CD14-positive monocyte (primary cell): ENCODE measurements around the gene RINL. TPM values are rescaled to one million over a fixed set of nuclear protein-coding genes. Genes with fewer than 3 reads are reported as not detected.
A peak's percentile ranks its signal among the peaks of the same experiment; 100 is the strongest.

ENCODE experiments used
- DNase-seq, 3 donors: peaks; one replicate each; pipeline ENCODE4 v3.0.0-alpha.2; 2011 to 2022
- H2AFZ ChIP-seq: 2 replicates; pipeline ENCODE4 v1.6.0; 2012; ENCODE audit warnings: mild to moderate bottlenecking, low read depth, low read length, inconsistent platforms; ENCODE audit not compliant: insufficient read depth, poor library complexity, severe bottlenecking
- H3K27ac ChIP-seq, 2 donors: 1 replicate in 1 of 2; 2 replicates in 1 of 2; pipeline ENCODE4 v1.5.1; 2012 to 2013; ENCODE audit warnings: low read length in 2 of 2, control low read depth in 1 of 2, inconsistent platforms in 1 of 2, low read depth in 1 of 2, mild to moderate bottlenecking in 1 of 2
- H3K27me3 ChIP-seq, 2 donors: one replicate each; pipeline versions ENCODE4 v1.6.0 to v1.6.1; 2011 to 2013; ENCODE audit warnings: low read length in 2 of 2; ENCODE audit not compliant: control insufficient read depth in 2 of 2, insufficient read depth in 2 of 2
- H3K36me3 ChIP-seq, 2 donors: replicated peaks in 1 of 2; 1 replicate in 1 of 2; 2 replicates in 1 of 2; pipeline versions ENCODE4 v1.5.1 to v1.6.1; 2012 to 2013; ENCODE audit warnings: low read length in 2 of 2, control low read depth in 1 of 2, inconsistent platforms in 1 of 2, mild to moderate bottlenecking in 1 of 2; ENCODE audit not compliant: insufficient read depth in 2 of 2, control insufficient read depth in 1 of 2
- H3K4me1 ChIP-seq, 2 donors: 1 replicate in 1 of 2; 2 replicates in 1 of 2; pipeline versions ENCODE4 v1.5.1 to v1.6.1; 2012 to 2013; ENCODE audit warnings: low read length in 2 of 2, control low read depth in 1 of 2, inconsistent platforms in 1 of 2, mild to moderate bottlenecking in 1 of 2, moderate library complexity in 1 of 2; ENCODE audit not compliant: insufficient read depth in 2 of 2, control insufficient read depth in 1 of 2
- H3K4me2 ChIP-seq: replicated peaks from 2 replicates; pipeline ENCODE3; 2012; ENCODE audit warnings: low read length, moderate library complexity, mild to moderate bottlenecking; ENCODE audit not compliant: poor library complexity, severe bottlenecking; ENCODE audit errors: extremely low read depth
- H3K4me3 ChIP-seq, 3 experiments: fragments of 200-600 bp in 1 of 3; sonication (generic) in 1 of 3; replicated peaks in 1 of 3; 1 replicate in 2 of 3; 2 replicates in 1 of 3; pipeline ENCODE4 v1.5.1; 2011 to 2013; ENCODE audit warnings: low read length in 3 of 3, mild to moderate bottlenecking in 3 of 3, control low read depth in 2 of 3, low read depth in 2 of 3, inconsistent platforms in 1 of 3, moderate library complexity in 1 of 3
- H3K79me2 ChIP-seq: 2 replicates; pipeline ENCODE4 v1.6.0; 2012; ENCODE audit warnings: mild to moderate bottlenecking, control low read depth, inconsistent platforms, low read length, moderate library complexity; ENCODE audit not compliant: insufficient read depth
- H3K9ac ChIP-seq: 2 replicates; pipeline ENCODE4 v1.6.0; 2017; ENCODE audit warnings: low read length, mild to moderate bottlenecking; ENCODE audit not compliant: insufficient read depth, poor library complexity, severe bottlenecking
- H3K9me3 ChIP-seq, 2 donors: replicated peaks in 1 of 2; 1 replicate in 1 of 2; 2 replicates in 1 of 2; pipeline versions ENCODE4 v1.5.1 to v1.6.1; 2012 to 2013; ENCODE audit warnings: low read length in 2 of 2, control low read depth in 1 of 2; ENCODE audit not compliant: control insufficient read depth in 1 of 2, insufficient read depth in 1 of 2
- H4K20me1 ChIP-seq: 2 replicates; pipeline ENCODE4 v1.6.0; 2012; ENCODE audit warnings: mild to moderate bottlenecking, low read length, control low read depth, moderate library complexity; ENCODE audit not compliant: insufficient read depth
- H3K27ac Mint-ChIP-seq, 7 donors: one replicate each; pipeline ENCODE4 v1.8.0; 2020; ENCODE audit warnings: mild to moderate bottlenecking in 7 of 7, mixed read lengths in 7 of 7, moderate library complexity in 6 of 7, inconsistent platforms in 2 of 7
- H3K27me3 Mint-ChIP-seq, 3 donors: one replicate each; pipeline ENCODE4 v1.8.0; 2021 to 2022; ENCODE audit warnings: low read depth in 3 of 3, mild to moderate bottlenecking in 3 of 3, mixed read lengths in 3 of 3, moderate library complexity in 3 of 3, inconsistent platforms in 1 of 3
- H3K36me3 Mint-ChIP-seq, 2 donors: one replicate each; pipeline ENCODE4 v1.8.0; 2020; ENCODE audit warnings: mixed read lengths in 2 of 2, inconsistent platforms in 1 of 2, mild to moderate bottlenecking in 1 of 2
- H3K4me1 Mint-ChIP-seq: one replicate; pipeline ENCODE4 v1.8.0; 2020; ENCODE audit warnings: mild to moderate bottlenecking, mixed read lengths
- H3K4me3 Mint-ChIP-seq, 2 donors: one replicate each; pipeline ENCODE4 v1.8.0; 2020; ENCODE audit warnings: mild to moderate bottlenecking in 2 of 2, mixed read lengths in 2 of 2, moderate library complexity in 1 of 2
- H3K9me3 Mint-ChIP-seq, 7 donors: one replicate each; pipeline ENCODE4 v1.8.0; 2020 to 2022; ENCODE audit warnings: mixed read lengths in 7 of 7, mild to moderate bottlenecking in 6 of 7, moderate library complexity in 6 of 7, inconsistent platforms in 2 of 7
- CTCF ChIP-seq: fragments of 200-600 bp; IDR thresholded peaks from one replicate; pipeline ENCODE4 v1.8.0; 2022; ENCODE audit warnings: antibody characterized with exemption, mild to moderate bottlenecking
- WGBS: methylation state at CpG from one replicate; pipeline ENCODE4 v1.1.5; 2013; ENCODE audit warnings: missing lambda C conversion rate; ENCODE audit not compliant: insufficient coverage; 5-methylcytosine and 5-hydroxymethylcytosine counted together
- intact Hi-C, 2 donors: fragments of 100-400 bp; cut with micrococcal nuclease; formaldehyde crosslinking; loops; one replicate each; pipeline versions ENCODE4 v1.15.0 to v1.15.1; 2023
- polyA plus RNA-seq, 3 donors: library from polyadenylated mRNA; depleted of rRNA in 1 of 3; unstranded in 2 of 3; stranded (reverse) in 1 of 3; fragments of 300-500 nt in 2 of 3; fragments of >200 nt in 1 of 3; fragmentation: Illumina TruSeq in 2 of 3; gene quantifications; 1 replicate in 2 of 3; 2 replicates in 1 of 3; pipeline ENCODE4 v1.2.3, GENCODE V29; 2012 to 2021

RINL gene
- polyA plus RNA-seq, 3 donors, result 4.1 to 13.5 (median 7.2) TPM

DNA sequence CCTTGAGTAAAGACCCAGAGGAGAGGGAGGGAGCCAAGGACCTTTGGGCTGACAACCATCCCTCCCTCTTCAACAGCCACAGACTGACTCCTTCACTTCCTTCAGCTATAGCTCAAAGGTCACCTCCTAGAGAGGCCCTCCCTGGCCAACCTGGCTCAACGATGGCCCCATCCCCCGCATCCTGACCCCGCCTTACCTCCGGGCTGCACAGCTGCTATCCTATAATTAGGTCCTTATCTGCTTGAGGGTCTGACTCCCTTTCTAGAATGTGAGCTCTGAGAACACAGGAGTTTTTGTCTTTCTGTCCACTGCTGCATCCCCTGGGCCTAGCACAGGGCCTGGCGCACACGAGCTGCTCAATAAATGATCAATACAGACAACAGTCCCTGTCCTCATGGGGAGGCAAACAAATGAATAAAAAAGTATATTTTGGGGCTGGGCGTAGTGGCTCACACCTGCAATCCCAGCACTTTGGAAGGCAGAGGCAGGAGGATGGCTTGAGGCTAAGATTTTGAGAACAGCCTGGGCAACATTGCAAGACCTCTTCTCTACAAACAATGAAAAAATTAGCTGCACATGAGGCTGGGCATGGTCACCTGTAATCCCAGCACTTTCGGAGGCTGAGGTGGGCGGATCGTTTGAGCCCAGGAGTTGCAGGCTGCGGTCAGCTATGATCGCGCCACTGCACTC, 58.7 kb downstream of the RINL start:
- Histone ChIP-seq H3K27me3 (no peaks in the 10 kb centered on the region), H3K4me3 (no peak overlapping the region), H3K27ac (no peak overlapping the region), H3K79me2 (peaks cover 12% of the 10 kb centered on the region), H3K9me3 (peaks cover 0 to 5% of the 10 kb centered on the region in 2 donors), H3K9ac (no peak overlapping the region), H3K4me1 (no peaks in the 10 kb centered on the region), H4K20me1 (peaks cover 12% of the 10 kb centered on the region), H3K4me2 (no peak overlapping the region), H2AFZ (no peak overlapping the region), H3K36me3 (peaks cover 62 to 82% of the 10 kb centered on the region in 2 donors)
- 97% methylated on average over 6 of the region's 13 CpGs for WGBS
- H3K27me3 Mint-ChIP-seq, result peaks cover 0 to 1% (median 0%) of the 10 kb centered on the region in 3 donors
- peaks cover 0 to 10% (median 0%) of the 10 kb centered on the region in 7 donors for H3K9me3 Mint-ChIP-seq
- intact Hi-C loops, result no loop called here
- peaks cover 71 to 93% of the 10 kb centered on the region in 2 donors for H3K36me3 Mint-ChIP-seq
- no peak for DNase-seq
- H3K4me3 Mint-ChIP-seq, result peak overlapping the region in 1 of 2 donors; percentile 31
- TF ChIP-seq CTCF, result no peak
- no peaks in the 10 kb centered on the region for H3K4me1 Mint-ChIP-seq
- H3K27ac Mint-ChIP-seq, result peak overlapping the region in 1 of 7 donors; percentile 74

Other genes starting within 250 kb of the RINL start
- gene ACTN4, start 230.6 kb downstream of the RINL start, polyA plus RNA-seq, result 100 to 1,000 TPM in 1 of 3 donors, 10 to 100 TPM in 1, 1 to 10 TPM in 1; 8.4 to 177 (median 16.0) TPM
- gene CAPN12, start 133.8 kb downstream of the RINL start, polyA plus RNA-seq, result 1 to 10 TPM in 1 of 3 donors, not detected in 2; 1.8 TPM
- not detected for gene LGALS7, start 104.8 kb downstream of the RINL start, polyA plus RNA-seq
- not detected for gene LGALS7B, start 89.1 kb downstream of the RINL start, polyA plus RNA-seq
- gene LGALS4, start 65.3 kb downstream of the RINL start, polyA plus RNA-seq, result 1 to 10 TPM in 1 of 3 donors, not detected in 2; 1.7 TPM
- gene ECH1, start 46.5 kb downstream of the RINL start, polyA plus RNA-seq, result 100 to 1,000 TPM; 149 to 187 (median 173) TPM
- 100 to 1,000 TPM in 1 of 3 donors, 10 to 100 TPM in 2; 51.9 to 234 (median 58.7) TPM for gene HNRNPL, start 28.3 kb downstream of the RINL start, polyA plus RNA-seq
- 10 to 100 TPM; 57.5 to 65.9 (median 64.3) TPM for gene SIRT2, start 21.3 kb upstream of the RINL start, polyA plus RNA-seq
- gene NFKBIB, start 21.7 kb upstream of the RINL start, polyA plus RNA-seq, result 10 to 100 TPM in 1 of 3 donors, 1 to 10 TPM in 2; 6.7 to 29.4 (median 9.0) TPM
- under 1 TPM in 1 of 3 donors, not detected in 2; 0.89 TPM for gene CCER2, start 33.9 kb upstream of the RINL start, polyA plus RNA-seq
- gene SARS2, start 52.5 kb upstream of the RINL start, polyA plus RNA-seq, result 10 to 100 TPM in 1 of 3 donors, 1 to 10 TPM in 2; 8.1 to 21.9 (median 8.3) TPM
- gene MRPS12, start 52.7 kb upstream of the RINL start, polyA plus RNA-seq, result 10 to 100 TPM; 17.2 to 81.5 (median 73.0) TPM
- gene FBXO17, start 97.5 kb upstream of the RINL start, polyA plus RNA-seq, result not detected
- gene FBXO27, start 154.3 kb upstream of the RINL start, polyA plus RNA-seq, result not detected
- not detected for gene ACP7, start 206.1 kb upstream of the RINL start, polyA plus RNA-seq
- gene PAK4, start 247.5 kb upstream of the RINL start, polyA plus RNA-seq, result 10 to 100 TPM in 1 of 3 donors, 1 to 10 TPM in 2; 1.3 to 11.3 (median 1.5) TPM